Astrocyte (in vitro differentiated cells and primary cell): ENCODE measurements around the gene BMAL1. TPM values are rescaled to one million over a fixed set of nuclear protein-coding genes. Genes with fewer than 3 reads are reported as not detected.

ENCODE experiments used
- DNase-seq: peaks from one replicate; pipeline ENCODE4 v3.0.0-alpha.2; 2010; ENCODE audit warnings: low read depth
- FAIRE-seq: peaks from 2 replicates; lab custom pipeline; 2011; peaks lifted over from hg19 to GRCh38; lab: Jason Lieb, UNC
- H2AFZ ChIP-seq: 2 replicates; pipeline ENCODE4 v1.6.0; 2012; ENCODE audit warnings: low read depth, low read length, inconsistent platforms
- H3K27ac ChIP-seq: 2 replicates; pipeline ENCODE4 v1.5.1; 2011; ENCODE audit warnings: low read depth, low read length, inconsistent platforms
- H3K27me3 ChIP-seq: 2 replicates; pipeline ENCODE4 v1.6.0; 2011; ENCODE audit warnings: low read length, inconsistent platforms; ENCODE audit not compliant: insufficient read depth
- H3K36me3 ChIP-seq: 2 replicates; pipeline ENCODE4 v1.5.1; 2011; ENCODE audit warnings: low read length, inconsistent platforms; ENCODE audit not compliant: insufficient read depth
- H3K4me1 ChIP-seq: 2 replicates; pipeline ENCODE4 v1.5.1; 2011; ENCODE audit warnings: low read length, inconsistent platforms; ENCODE audit not compliant: insufficient read depth
- H3K4me2 ChIP-seq: 2 replicates; pipeline ENCODE4 v1.6.0; 2012; ENCODE audit warnings: low read length, inconsistent platforms
- H3K4me3 ChIP-seq: 2 replicates; pipeline ENCODE4 v1.5.1; 2011; ENCODE audit warnings: low read depth, mild to moderate bottlenecking, low read length, inconsistent platforms; ENCODE audit not compliant: insufficient read depth
- H3K79me2 ChIP-seq: 2 replicates; pipeline ENCODE4 v1.6.0; 2012; ENCODE audit warnings: mild to moderate bottlenecking, low read length, inconsistent platforms; ENCODE audit not compliant: insufficient read depth
- H3K9ac ChIP-seq: 2 replicates; pipeline ENCODE4 v1.6.0; 2012; ENCODE audit warnings: mild to moderate bottlenecking, low read length, inconsistent platforms
- H3K9me3 ChIP-seq: 2 replicates; pipeline ENCODE4 v1.5.1; 2012; ENCODE audit warnings: low read depth, mild to moderate bottlenecking, low read length, inconsistent platforms; ENCODE audit not compliant: insufficient read depth
- H4K20me1 ChIP-seq: 2 replicates; pipeline ENCODE4 v1.6.0; 2012; ENCODE audit warnings: low read length, inconsistent platforms; ENCODE audit not compliant: insufficient read depth
- H3K27ac Mint-ChIP-seq: one replicate; pipeline ENCODE4 v1.8.0; 2021; ENCODE audit warnings: mild to moderate bottlenecking, mixed read lengths; ENCODE audit not compliant: unreplicated experiment
- H3K27me3 Mint-ChIP-seq: one replicate; pipeline ENCODE4 v1.8.0; 2021; ENCODE audit warnings: low read depth, mixed read lengths; ENCODE audit not compliant: unreplicated experiment
- H3K36me3 Mint-ChIP-seq: one replicate; pipeline ENCODE4 v1.8.0; 2021; ENCODE audit warnings: low read depth, mixed read lengths; ENCODE audit not compliant: unreplicated experiment
- H3K4me1 Mint-ChIP-seq: one replicate; pipeline ENCODE4 v1.8.0; 2021; ENCODE audit warnings: low read depth, mixed read lengths; ENCODE audit not compliant: unreplicated experiment
- H3K4me3 Mint-ChIP-seq: one replicate; pipeline ENCODE4 v1.8.0; 2021; ENCODE audit warnings: mild to moderate bottlenecking, moderate library complexity, mixed read lengths; ENCODE audit not compliant: unreplicated experiment
- H3K9me3 Mint-ChIP-seq: one replicate; pipeline ENCODE4 v1.8.0; 2021; ENCODE audit warnings: mild to moderate bottlenecking, mixed read lengths; ENCODE audit not compliant: unreplicated experiment
- EZH2 ChIP-seq: IDR thresholded peaks from 2 replicates; pipeline ENCODE4 v1.6.1; 2012; ENCODE audit warnings: mild to moderate bottlenecking, low read length, inconsistent platforms; ENCODE audit not compliant: insufficient read depth
- total RNA-seq: library from RNA; stranded (reverse); gene quantifications from 2 replicates; pipeline ENCODE4 v1.2.1, GENCODE V29; 2021
- TF ChIP-seq, protein P1 (sequence below): IDR thresholded peaks from 2 replicates; pipeline ENCODE4 v1.5.1; 2011; ENCODE audit warnings: low read depth, mild to moderate bottlenecking, inconsistent platforms, low read length, moderate library complexity; ENCODE audit not compliant: insufficient read depth

The BMAL1 gene
- total RNA-seq, 1 donor from 2014 or later: 26.9 TPM

DNA sequence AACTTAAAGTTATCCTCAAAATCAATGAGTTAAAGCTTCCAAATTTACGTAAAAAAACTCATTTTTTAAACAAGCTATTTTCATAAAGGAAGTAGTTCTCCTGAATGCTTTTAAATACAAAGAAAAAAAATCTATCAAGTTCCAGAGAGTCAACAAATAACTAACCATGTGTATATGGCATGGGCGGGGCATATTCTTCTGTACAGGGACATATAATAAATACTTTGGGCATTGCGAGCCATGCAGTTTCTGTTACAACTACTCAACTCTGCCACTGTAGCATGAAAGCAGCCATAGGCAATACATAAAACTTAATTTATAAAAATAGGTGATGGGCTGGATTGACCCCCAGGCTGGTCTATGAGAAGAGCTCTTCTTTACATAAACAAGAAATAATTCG lies 127.6 kb downstream of the BMAL1 start:
- H3K27ac ChIP-seq: no peak overlapping the region
- no peaks in the 10 kb centered on the region for H3K27me3 ChIP-seq
- no peak for FAIRE-seq
- no peak for DNase-seq
- H3K36me3 Mint-ChIP-seq: peaks cover 22% of the 10 kb centered on the region
- no peaks in the 10 kb centered on the region for H3K9me3 ChIP-seq
- H3K79me2 ChIP-seq: peaks cover 3% of the 10 kb centered on the region
- no peak overlapping the region for H3K27ac Mint-ChIP-seq
- peaks cover 2% of the 10 kb centered on the region for H3K4me1 Mint-ChIP-seq
- no peak overlapping the region for H2AFZ ChIP-seq
- H4K20me1 ChIP-seq: no peaks in the 10 kb centered on the region
- peaks cover 6% of the 10 kb centered on the region for H3K9me3 Mint-ChIP-seq
- H3K4me1 ChIP-seq: no peaks in the 10 kb centered on the region
- H3K4me3 ChIP-seq: no peak overlapping the region
- H3K4me3 Mint-ChIP-seq: no peak overlapping the region
- peaks cover 29% of the 10 kb centered on the region for H3K36me3 ChIP-seq
- H3K27me3 Mint-ChIP-seq: no peaks in the 10 kb centered on the region
- TF ChIP-seq, protein P1, sequence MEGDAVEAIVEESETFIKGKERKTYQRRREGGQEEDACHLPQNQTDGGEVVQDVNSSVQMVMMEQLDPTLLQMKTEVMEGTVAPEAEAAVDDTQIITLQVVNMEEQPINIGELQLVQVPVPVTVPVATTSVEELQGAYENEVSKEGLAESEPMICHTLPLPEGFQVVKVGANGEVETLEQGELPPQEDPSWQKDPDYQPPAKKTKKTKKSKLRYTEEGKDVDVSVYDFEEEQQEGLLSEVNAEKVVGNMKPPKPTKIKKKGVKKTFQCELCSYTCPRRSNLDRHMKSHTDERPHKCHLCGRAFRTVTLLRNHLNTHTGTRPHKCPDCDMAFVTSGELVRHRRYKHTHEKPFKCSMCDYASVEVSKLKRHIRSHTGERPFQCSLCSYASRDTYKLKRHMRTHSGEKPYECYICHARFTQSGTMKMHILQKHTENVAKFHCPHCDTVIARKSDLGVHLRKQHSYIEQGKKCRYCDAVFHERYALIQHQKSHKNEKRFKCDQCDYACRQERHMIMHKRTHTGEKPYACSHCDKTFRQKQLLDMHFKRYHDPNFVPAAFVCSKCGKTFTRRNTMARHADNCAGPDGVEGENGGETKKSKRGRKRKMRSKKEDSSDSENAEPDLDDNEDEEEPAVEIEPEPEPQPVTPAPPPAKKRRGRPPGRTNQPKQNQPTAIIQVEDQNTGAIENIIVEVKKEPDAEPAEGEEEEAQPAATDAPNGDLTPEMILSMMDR: no peak
- TF ChIP-seq EZH2: no peak
- H3K4me2 ChIP-seq: no peak overlapping the region
- H3K9ac ChIP-seq: no peak overlapping the region

DNA sequence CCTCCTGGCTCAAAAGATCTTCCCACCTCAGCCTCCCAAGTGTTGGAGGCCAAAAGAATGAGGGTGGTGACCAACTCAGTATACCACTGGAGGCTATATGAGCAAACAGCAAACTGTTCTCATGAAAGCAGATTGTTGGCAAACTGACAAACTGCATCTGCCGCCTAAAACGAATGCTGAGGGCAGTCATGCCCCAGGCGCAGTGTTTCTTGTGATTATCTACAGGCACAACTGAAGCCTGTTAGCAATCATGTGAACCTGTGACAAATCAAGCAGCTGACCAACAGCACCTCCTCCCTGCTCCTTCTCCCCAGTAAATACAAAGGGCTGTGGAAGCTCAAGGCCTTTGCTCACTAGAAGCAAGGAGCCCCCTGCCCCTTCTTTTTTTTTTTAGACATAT lies 137.6 kb downstream of the BMAL1 start:
- H3K27me3 ChIP-seq: no peaks in the 10 kb centered on the region
- H4K20me1 ChIP-seq: no peaks in the 10 kb centered on the region
- no peak for TF ChIP-seq EZH2
- TF ChIP-seq, protein P1: no peak
- Mint-ChIP-seq H3K27me3 (no peaks in the 10 kb centered on the region), H3K4me3 (no peak overlapping the region), H3K4me1 (no peaks in the 10 kb centered on the region), H3K27ac (no peak overlapping the region), H3K9me3 (no peaks in the 10 kb centered on the region), H3K36me3 (peaks cover 10% of the 10 kb centered on the region)
- H3K4me1 ChIP-seq: no peaks in the 10 kb centered on the region
- FAIRE-seq (no peak), DNase-seq (no peak)
- no peak overlapping the region for H3K27ac ChIP-seq
- H3K79me2 ChIP-seq: no peaks in the 10 kb centered on the region
- no peak overlapping the region for H3K4me2 ChIP-seq
- no peak overlapping the region for H3K9ac ChIP-seq
- no peaks in the 10 kb centered on the region for H3K9me3 ChIP-seq
- H3K36me3 ChIP-seq: peaks cover 28% of the 10 kb centered on the region
- no peak overlapping the region for H3K4me3 ChIP-seq
- no peak overlapping the region for H2AFZ ChIP-seq

DNA sequence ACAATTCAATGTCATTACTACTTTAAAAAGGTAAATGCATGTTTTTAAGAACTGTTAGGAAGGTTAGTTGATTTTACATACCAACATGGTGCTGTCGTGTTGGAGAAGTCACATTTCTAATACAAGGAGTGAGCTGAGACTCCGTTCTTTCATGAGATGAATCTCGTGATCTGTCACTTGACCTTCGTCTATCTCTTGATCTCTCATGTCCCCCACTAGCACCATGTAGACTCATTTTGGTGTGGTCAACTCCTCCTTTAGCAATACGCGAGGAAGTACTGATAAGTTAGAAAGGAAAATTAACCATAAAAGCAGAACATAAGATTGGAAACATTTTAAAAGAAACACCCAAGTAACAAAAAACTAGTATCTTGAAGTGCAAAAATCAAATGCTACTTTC lies 144.0 kb downstream of the BMAL1 start:
- no peak for FAIRE-seq
- Mint-ChIP-seq H3K4me3 (no peak overlapping the region), H3K4me1 (peaks cover 16% of the 10 kb centered on the region), H3K36me3 (peaks cover 5% of the 10 kb centered on the region), H3K27me3 (no peaks in the 10 kb centered on the region), H3K9me3 (no peaks in the 10 kb centered on the region), H3K27ac (no peak overlapping the region)
- TF ChIP-seq, protein P1: no peak
- TF ChIP-seq EZH2: no peak
- DNase-seq: no peak
- Histone ChIP-seq H3K36me3 (peaks cover 6% of the 10 kb centered on the region), H3K79me2 (peaks cover 48% of the 10 kb centered on the region), H3K4me1 (no peaks in the 10 kb centered on the region), H3K9ac (no peak overlapping the region), H3K27ac (no peak overlapping the region), H3K9me3 (no peaks in the 10 kb centered on the region), H3K27me3 (no peaks in the 10 kb centered on the region), H4K20me1 (peaks cover 18% of the 10 kb centered on the region), H3K4me3 (no peak overlapping the region), H2AFZ (no peak overlapping the region), H3K4me2 (no peak overlapping the region)
